ENCODE results near the gene PARVA.

- TF ChIP-seq ZFP3 (CRISPR knock-in tag; IDR thresholded peaks at IDR 0.05): no peak
- TF ChIP-seq ARNTL (CRISPR knock-in tag; IDR thresholded peaks at IDR 0.05; ENCODE audit: borderline replicate concordance, low read depth): no peak
- no peak for TF ChIP-seq ZNF565 (CRISPR knock-in tag; conservative IDR thresholded peaks at IDR 0.05; ENCODE audit: low read depth)
- no peak for TF ChIP-seq GLIS3 (CRISPR knock-in tag; IDR thresholded peaks at IDR 0.05)
- no peak for TF ChIP-seq ZNF70 (CRISPR knock-in tag; IDR thresholded peaks at IDR 0.05)
- TF ChIP-seq SNAI2 (CRISPR knock-in tag; IDR thresholded peaks at IDR 0.05): no peak
- TF ChIP-seq OSR1 (CRISPR knock-in tag; IDR thresholded peaks at IDR 0.05): no peak
- no peak for TF ChIP-seq PATZ1 (CRISPR knock-in tag; IDR thresholded peaks at IDR 0.05; ENCODE audit: borderline replicate concordance)
- no peak for TF ChIP-seq CSDC2 (CRISPR knock-in tag; IDR thresholded peaks at IDR 0.05)
- no peak for TF ChIP-seq ZNF8 (CRISPR knock-in tag; IDR thresholded peaks at IDR 0.05)
- no peak for TF ChIP-seq CREB5 (CRISPR knock-in tag; IDR thresholded peaks at IDR 0.05; ENCODE audit: low read depth)
- TF ChIP-seq ZC3H10 (CRISPR knock-in tag; IDR thresholded peaks at IDR 0.05): no peak
Observed at GRCh38 chr11:12565406-12565805, 188.0 kb downstream of the PARVA start.
